Fibroblast of lung (primary cell): ENCODE results near the gene ENTR1.

Experiments used
- CTCF ChIP-seq, 2 donors: IDR thresholded peaks in 1 of 2; conservative IDR thresholded peaks in 1 of 2; 1 replicate in 1 of 2; 2 replicates in 1 of 2; pipeline ENCODE4 v1.5.1; 2011 to 2012; ENCODE audit warnings: low read length in 2 of 2, control low read depth in 1 of 2, inconsistent platforms in 1 of 2, low read depth in 1 of 2, mild to moderate bottlenecking in 1 of 2
- EZH2 ChIP-seq: IDR thresholded peaks from 2 replicates; pipeline ENCODE4 v1.5.1; 2012; ENCODE audit warnings: low read length, control low read depth, mild to moderate bottlenecking; ENCODE audit errors: missing control alignments

- TF ChIP-seq EZH2 (no peak), CTCF (conservative IDR thresholded peaks at IDR 0.05 in 1 of 2, IDR thresholded peaks at IDR 0.05 in 1 of 2; ENCODE audit: low read depth in 1 of 2, low read length in 2 of 2) (no peak)
These were observed 55.8 kb downstream of the ENTR1 start for GRCh38 chr9:136354592-136355085.
